Measurements from ENCODE around the gene LECT2.

The LECT2 gene

GRCh38 chr5:135997673-135998335, 43.0 kb upstream of the LECT2 start:
- TF ChIP-seq ZFX (IDR thresholded peaks at IDR 0.05) (no peak), CTCF (conservative IDR thresholded peaks at IDR 0.05) (no peak)

GRCh38 chr5:135996611-135997010, 41.8 kb upstream of the LECT2 start:
- TF ChIP-seq CTCF (conservative IDR thresholded peaks at IDR 0.05) (no peak), ZFX (IDR thresholded peaks at IDR 0.05) (no peak)
- no peak overlapping the region for H3K27ac ChIP-seq

More at GRCh38 chr5:135997673-135998335, 43.0 kb upstream of the LECT2 start:
- no peak overlapping the region for H3K27ac ChIP-seq

GRCh38 chr5:135995976-135996375, 41.2 kb upstream of the LECT2 start:
- H3K27ac ChIP-seq: no peak overlapping the region
- no peak for TF ChIP-seq ZFX (IDR thresholded peaks at IDR 0.05)
- no peak for TF ChIP-seq CTCF (conservative IDR thresholded peaks at IDR 0.05)

GRCh38 chr5:135993880-135994636, 39.3 kb upstream of the LECT2 start:
- no peak overlapping the region for H3K27ac ChIP-seq

GRCh38 chr5:135993335-135993879, 38.6 kb upstream of the LECT2 start:
- no peak overlapping the region for H3K27ac ChIP-seq
- TF ChIP-seq ZFX (IDR thresholded peaks at IDR 0.05): no peak
- no peak for TF ChIP-seq CTCF (conservative IDR thresholded peaks at IDR 0.05)

More at GRCh38 chr5:135993880-135994636, 39.3 kb upstream of the LECT2 start:
- TF ChIP-seq CTCF (conservative IDR thresholded peaks at IDR 0.05) (no peak), ZFX (IDR thresholded peaks at IDR 0.05) (no peak)

- no peak for TF ChIP-seq ZFX (IDR thresholded peaks at IDR 0.05)
- no peak for TF ChIP-seq CTCF (conservative IDR thresholded peaks at IDR 0.05)
- no peak overlapping the region for H3K27ac ChIP-seq
These were observed 36.6 kb upstream of the LECT2 start for GRCh38 chr5:135991429-135991828.

All from C4-2B (cell line).